Ishikawa (cell line): ENCODE measurements around the gene MYH9.

ENCODE experiments used
- CEBPB ChIP-seq: IDR thresholded peaks from 2 replicates; pipeline ENCODE4 v1.6.1; 2012
- CREB1 ChIP-seq: IDR thresholded peaks from 2 replicates; pipeline ENCODE4 v1.6.1; 2012; ENCODE audit warnings: low read depth
- EGR1 ChIP-seq: IDR thresholded peaks from 2 replicates; pipeline ENCODE4 v1.6.1; 2012
- EP300 ChIP-seq: IDR thresholded peaks from 2 replicates; pipeline ENCODE4 v1.6.1; 2012; ENCODE audit warnings: borderline replicate concordance
- FOXM1 ChIP-seq: IDR thresholded peaks from 2 replicates; pipeline ENCODE4 v1.6.1; 2012; ENCODE audit warnings: low read depth, borderline replicate concordance
- NFIC ChIP-seq: IDR thresholded peaks from 2 replicates; pipeline ENCODE4 v1.6.1; 2012
- RAD21 ChIP-seq: IDR thresholded peaks from 2 replicates; pipeline ENCODE4 v1.6.1; 2012; ENCODE audit warnings: low read depth
- TAF1 ChIP-seq: IDR thresholded peaks from 2 replicates; pipeline ENCODE4 v1.6.1; 2012; ENCODE audit warnings: low read depth, mild to moderate bottlenecking
- TCF12 ChIP-seq: IDR thresholded peaks from 2 replicates; pipeline ENCODE4 v1.6.1; 2012; ENCODE audit warnings: low read depth
- TEAD4 ChIP-seq: IDR thresholded peaks from 2 replicates; pipeline ENCODE4 v1.6.1; 2012
- YY1 ChIP-seq: IDR thresholded peaks from 2 replicates; pipeline ENCODE4 v1.6.1; 2012; ENCODE audit warnings: low read depth
- ZBTB7A ChIP-seq: IDR thresholded peaks from 2 replicates; pipeline ENCODE4 v1.6.1; 2012; ENCODE audit warnings: low read depth
- TF ChIP-seq, protein P1 (sequence below): IDR thresholded peaks from 2 replicates; pipeline ENCODE4 v1.6.1; 2012
- TF ChIP-seq, protein P2 (sequence below): IDR thresholded peaks from 2 replicates; pipeline ENCODE4 v1.6.1; 2012
- TF ChIP-seq, protein P3 (sequence below): IDR thresholded peaks from 2 replicates; pipeline ENCODE4 v1.6.1; 2012; ENCODE audit warnings: low read depth, mild to moderate bottlenecking

Gene MYH9

DNA sequence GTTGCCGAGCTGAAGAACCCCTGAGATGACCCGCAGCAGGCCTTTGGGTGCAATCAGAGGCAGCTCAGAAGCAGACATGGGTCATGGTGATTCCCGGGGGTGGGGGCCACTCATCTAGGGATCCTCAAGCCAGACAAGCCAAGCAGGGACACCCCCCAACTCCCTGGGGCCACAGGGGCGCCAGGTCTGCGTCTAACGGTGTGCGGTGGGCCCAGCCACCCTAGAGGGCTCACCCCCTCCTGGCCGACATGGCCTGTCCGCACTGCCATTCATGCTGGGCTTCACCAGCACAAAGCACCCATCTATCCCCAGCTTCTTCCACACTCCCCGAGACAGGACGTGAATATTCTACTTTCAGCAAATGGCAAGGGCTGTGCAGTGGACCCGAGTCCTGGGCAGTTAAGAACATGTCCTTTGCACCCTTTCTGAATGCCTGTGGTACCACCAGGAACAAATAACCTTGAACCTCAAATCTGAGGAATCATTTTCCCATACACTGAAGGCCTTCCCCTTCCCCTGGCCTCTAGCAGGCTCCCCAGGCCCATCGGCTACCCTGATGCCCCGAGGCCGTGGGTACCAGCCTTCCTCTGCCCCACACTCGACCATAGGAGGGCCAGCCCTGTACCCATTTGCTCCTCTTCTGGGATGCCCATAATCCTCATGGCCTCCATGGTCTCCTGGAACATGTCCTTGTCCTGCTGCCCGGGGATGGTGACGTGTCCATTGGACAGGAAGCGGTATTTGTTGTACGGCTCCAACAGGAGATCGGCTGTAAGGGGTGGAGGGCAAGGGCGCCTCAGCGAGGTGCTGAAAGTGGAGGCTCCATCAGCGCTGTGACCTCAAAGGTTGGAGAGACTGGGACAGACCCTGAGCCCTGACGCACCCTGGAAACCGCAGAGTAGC is 67.9 kb downstream of the MYH9 start:
- TF ChIP-seq RAD21 (no peak), CREB1 (no peak), YY1 (no peak), FOXM1 (no peak), ZBTB7A (no peak), TCF12 (no peak), EGR1 (no peak), EP300 (no peak), TAF1 (no peak)
- TF ChIP-seq, protein P1, sequence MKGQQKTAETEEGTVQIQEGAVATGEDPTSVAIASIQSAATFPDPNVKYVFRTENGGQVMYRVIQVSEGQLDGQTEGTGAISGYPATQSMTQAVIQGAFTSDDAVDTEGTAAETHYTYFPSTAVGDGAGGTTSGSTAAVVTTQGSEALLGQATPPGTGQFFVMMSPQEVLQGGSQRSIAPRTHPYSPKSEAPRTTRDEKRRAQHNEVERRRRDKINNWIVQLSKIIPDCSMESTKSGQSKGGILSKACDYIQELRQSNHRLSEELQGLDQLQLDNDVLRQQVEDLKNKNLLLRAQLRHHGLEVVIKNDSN: no peak
- TF ChIP-seq, protein P2, sequence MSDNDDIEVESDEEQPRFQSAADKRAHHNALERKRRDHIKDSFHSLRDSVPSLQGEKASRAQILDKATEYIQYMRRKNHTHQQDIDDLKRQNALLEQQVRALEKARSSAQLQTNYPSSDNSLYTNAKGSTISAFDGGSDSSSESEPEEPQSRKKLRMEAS: no peak

DNA sequence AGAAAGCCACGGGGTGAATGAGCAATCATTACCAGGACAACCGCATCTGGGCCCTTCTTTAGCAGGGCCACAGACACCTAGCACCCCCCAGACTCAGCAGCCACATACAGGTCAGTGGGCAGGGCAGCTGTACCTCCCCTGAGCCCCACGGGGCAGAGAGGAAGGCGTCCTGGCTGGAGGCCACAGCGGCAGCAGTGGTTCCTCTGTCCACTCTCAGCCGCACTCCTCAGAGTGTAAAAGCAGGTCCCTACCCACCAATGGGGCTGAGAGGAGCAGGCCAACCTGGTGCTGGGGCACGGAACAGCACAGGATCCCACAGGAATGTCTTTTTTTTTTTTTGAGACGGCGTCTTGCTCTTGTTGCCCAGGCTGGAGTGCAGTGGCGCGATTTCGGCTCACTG is 69.3 kb downstream of the MYH9 start:
- TF ChIP-seq ZBTB7A: no peak
- TF ChIP-seq, protein P2: no peak
- no peak for TF ChIP-seq NFIC
- no peak for TF ChIP-seq RAD21
- TF ChIP-seq CEBPB: no peak
- TF ChIP-seq, protein P1: no peak
- TF ChIP-seq CREB1: no peak
- no peak for TF ChIP-seq TAF1
- no peak for TF ChIP-seq TEAD4
- no peak for TF ChIP-seq YY1
- TF ChIP-seq FOXM1: no peak
- no peak for TF ChIP-seq EGR1
- TF ChIP-seq, protein P3, sequence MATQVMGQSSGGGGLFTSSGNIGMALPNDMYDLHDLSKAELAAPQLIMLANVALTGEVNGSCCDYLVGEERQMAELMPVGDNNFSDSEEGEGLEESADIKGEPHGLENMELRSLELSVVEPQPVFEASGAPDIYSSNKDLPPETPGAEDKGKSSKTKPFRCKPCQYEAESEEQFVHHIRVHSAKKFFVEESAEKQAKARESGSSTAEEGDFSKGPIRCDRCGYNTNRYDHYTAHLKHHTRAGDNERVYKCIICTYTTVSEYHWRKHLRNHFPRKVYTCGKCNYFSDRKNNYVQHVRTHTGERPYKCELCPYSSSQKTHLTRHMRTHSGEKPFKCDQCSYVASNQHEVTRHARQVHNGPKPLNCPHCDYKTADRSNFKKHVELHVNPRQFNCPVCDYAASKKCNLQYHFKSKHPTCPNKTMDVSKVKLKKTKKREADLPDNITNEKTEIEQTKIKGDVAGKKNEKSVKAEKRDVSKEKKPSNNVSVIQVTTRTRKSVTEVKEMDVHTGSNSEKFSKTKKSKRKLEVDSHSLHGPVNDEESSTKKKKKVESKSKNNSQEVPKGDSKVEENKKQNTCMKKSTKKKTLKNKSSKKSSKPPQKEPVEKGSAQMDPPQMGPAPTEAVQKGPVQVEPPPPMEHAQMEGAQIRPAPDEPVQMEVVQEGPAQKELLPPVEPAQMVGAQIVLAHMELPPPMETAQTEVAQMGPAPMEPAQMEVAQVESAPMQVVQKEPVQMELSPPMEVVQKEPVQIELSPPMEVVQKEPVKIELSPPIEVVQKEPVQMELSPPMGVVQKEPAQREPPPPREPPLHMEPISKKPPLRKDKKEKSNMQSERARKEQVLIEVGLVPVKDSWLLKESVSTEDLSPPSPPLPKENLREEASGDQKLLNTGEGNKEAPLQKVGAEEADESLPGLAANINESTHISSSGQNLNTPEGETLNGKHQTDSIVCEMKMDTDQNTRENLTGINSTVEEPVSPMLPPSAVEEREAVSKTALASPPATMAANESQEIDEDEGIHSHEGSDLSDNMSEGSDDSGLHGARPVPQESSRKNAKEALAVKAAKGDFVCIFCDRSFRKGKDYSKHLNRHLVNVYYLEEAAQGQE: no peak
- TF ChIP-seq EP300: no peak
- no peak for TF ChIP-seq TCF12

DNA sequence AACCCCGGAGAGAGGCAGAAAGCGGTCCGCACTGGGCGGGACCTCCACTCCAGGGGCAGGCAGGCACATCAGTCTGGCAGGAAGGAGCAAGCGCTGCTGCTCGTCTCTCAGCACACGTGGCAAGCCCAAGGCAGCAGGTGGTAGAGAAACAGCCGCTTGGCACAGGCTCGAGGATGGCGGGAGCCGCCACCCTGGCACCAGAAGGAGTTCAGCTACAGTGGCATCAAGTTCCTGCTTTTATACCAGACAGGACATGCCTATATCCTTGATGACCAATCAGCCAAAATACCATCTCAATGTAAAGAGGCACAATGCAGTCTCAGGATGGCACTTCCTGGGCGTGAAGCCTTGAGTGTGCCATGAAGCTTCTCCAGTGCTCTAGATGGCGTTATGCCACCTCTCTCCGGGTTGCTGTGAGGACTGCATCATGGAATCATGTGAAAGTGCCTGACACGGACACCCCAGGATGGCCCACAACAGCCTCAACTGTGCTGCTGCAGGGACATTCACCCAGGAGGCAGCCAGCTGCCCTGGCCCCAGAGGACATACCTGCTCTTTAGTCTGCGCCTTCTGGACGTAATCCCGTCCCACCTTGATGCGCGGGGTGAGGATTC is 70.0 kb downstream of the MYH9 start:
- TF ChIP-seq FOXM1 (no peak), YY1 (no peak), TAF1 (no peak)

DNA sequence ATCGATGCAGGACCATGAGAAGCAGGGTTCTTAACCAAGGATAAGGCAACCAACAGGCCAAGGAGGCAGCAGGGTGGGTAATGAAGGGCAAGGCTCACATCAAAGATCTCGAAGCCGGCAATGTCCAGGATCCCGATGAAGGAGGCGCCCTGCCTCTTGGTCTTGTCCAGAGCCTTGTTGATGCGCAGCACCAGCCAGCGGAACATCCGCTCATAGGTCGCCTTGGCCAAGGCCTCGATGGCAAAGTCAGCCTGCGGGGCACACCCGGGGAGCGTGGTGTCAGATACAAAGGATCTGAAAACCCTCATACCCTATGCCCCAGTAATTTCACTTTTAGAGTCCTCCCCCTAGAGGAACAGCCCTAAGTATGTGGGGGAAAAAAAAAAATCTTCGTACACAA is 71.3 kb downstream of the MYH9 start:
- TF ChIP-seq, protein P1: no peak
- no peak for TF ChIP-seq TCF12
- TF ChIP-seq EGR1: no peak
- no peak for TF ChIP-seq FOXM1
- no peak for TF ChIP-seq RAD21
- no peak for TF ChIP-seq EP300
- no peak for TF ChIP-seq ZBTB7A
- TF ChIP-seq CREB1: no peak
- TF ChIP-seq YY1: no peak

DNA sequence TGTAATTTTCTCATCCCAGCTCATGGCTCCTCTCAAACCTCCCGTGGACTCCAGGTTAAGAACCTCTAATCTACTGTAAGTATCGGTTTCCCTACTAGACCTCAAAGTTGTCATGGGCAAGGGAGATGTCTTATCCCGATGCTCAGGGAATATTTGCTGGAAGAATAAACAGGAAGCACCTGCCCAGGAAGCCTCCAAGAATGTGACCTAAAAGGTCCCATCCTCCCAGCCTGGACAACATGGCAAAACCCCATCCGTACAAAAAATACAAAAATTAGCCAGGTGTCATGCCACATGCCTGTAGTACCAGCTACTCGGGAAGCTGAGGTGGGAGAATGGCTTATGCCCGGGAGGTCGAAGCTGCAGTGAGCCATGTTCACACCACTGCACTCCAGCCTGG is 72.4 kb downstream of the MYH9 start:
- no peak for TF ChIP-seq RAD21
- no peak for TF ChIP-seq CREB1
- TF ChIP-seq EGR1: no peak
- TF ChIP-seq ZBTB7A: no peak
- no peak for TF ChIP-seq NFIC
- no peak for TF ChIP-seq EP300
- TF ChIP-seq FOXM1: no peak
- TF ChIP-seq, protein P1: no peak
- no peak for TF ChIP-seq TCF12
- TF ChIP-seq, protein P3: no peak
